GM12878 (cell line): Measurements from ENCODE around the gene SV2B. TPM values are rescaled to one million over a fixed set of nuclear protein-coding genes. Genes with fewer than 3 reads are reported as not detected.
"Not testable (repeated sequence)": the region's sequence is repeated elsewhere in the genome, so short reads cannot be mapped to it uniquely, and the experiment has no call there.

ENCODE experiments used
- ATAC-seq: fragments of 200-7000 bp; cut with Tn5 transposase; 3 replicates; pipeline ENCODE4 v1.9.1; 2020; ENCODE audit warnings: mild to moderate bottlenecking, moderate library complexity
- BruUV-seq: library from RNA; stranded (reverse); fragments of 400-500 nt; replicated peaks from 2 replicates; lab custom pipeline; 2021; lab: Mats Ljungman, UMichigan
- CTCF ChIA-PET: fragments of 300-600 bp; sonication (Branson Sonifier 250); formaldehyde crosslinking; extraction: SDS; loops from one replicate; lab custom pipeline; 2021; ENCODE audit warnings: inconsistent platforms; lab: Yijun Ruan, JAX
- POLR2A ChIA-PET: fragments of 350-600 bp; formaldehyde crosslinking; extraction: SDS; loops from one replicate; lab custom pipeline; 2021; ENCODE audit warnings: inconsistent platforms; lab: Charles Lee
- RAD21 ChIA-PET: fragments of 300-600 bp; sonication (Branson Sonifier 250); formaldehyde crosslinking; loops from one replicate; lab custom pipeline; 2023; ENCODE audit warnings: antibody characterized with exemption; ENCODE audit not compliant: unreplicated experiment; lab: Charles Lee
- SMC1A ChIA-PET: fragments of 300-600 bp; sonication (Branson Sonifier 250); formaldehyde crosslinking; loops from one replicate; lab custom pipeline; 2023; ENCODE audit not compliant: unreplicated experiment, uncharacterized antibody; lab: Charles Lee
- DNase-seq: peaks from one replicate; pipeline ENCODE4 v3.0.0-alpha.2; 2011; ENCODE audit warnings: low read depth, low spot score
- FAIRE-seq: peaks from 3 replicates; lab custom pipeline; 2011; peaks lifted over from hg19 to GRCh38; lab: Jason Lieb, UNC
- H2AFZ ChIP-seq: 2 replicates; pipeline ENCODE4 v1.6.0; 2011; ENCODE audit warnings: low read depth, low read length, control low read depth; ENCODE audit not compliant: control insufficient read depth
- H3K27ac ChIP-seq: 2 replicates; pipeline ENCODE4 v1.5.1; 2011; ENCODE audit warnings: control low read depth; ENCODE audit not compliant: control insufficient read depth, insufficient read depth
- H3K27me3 ChIP-seq, 2 experiments: replicated peaks in 1 of 2; 2 replicates each; pipeline versions ENCODE4 v1.6.0 to v1.6.1; 2011; ENCODE audit warnings: low read length in 1 of 2; ENCODE audit not compliant: control insufficient read depth in 2 of 2, insufficient read depth in 2 of 2
- H3K36me3 ChIP-seq, 2 experiments: 2 replicates each; pipeline ENCODE4 v1.5.1; 2011; ENCODE audit warnings: low read length in 1 of 2; ENCODE audit not compliant: control insufficient read depth in 2 of 2, insufficient read depth in 2 of 2
- H3K4me1 ChIP-seq: 2 replicates; pipeline ENCODE4 v1.6.1; 2011; ENCODE audit warnings: mild to moderate bottlenecking, low read length, moderate library complexity, mixed read lengths; ENCODE audit not compliant: control insufficient read depth, insufficient read depth
- H3K4me2 ChIP-seq: 2 replicates; pipeline ENCODE4 v1.6.0; 2011; ENCODE audit warnings: control low read depth; ENCODE audit not compliant: control insufficient read depth, insufficient read depth
- H3K4me3 ChIP-seq: fragments of 200-600 bp; sonication (generic); 2 replicates; pipeline ENCODE4 v1.5.1; 2016
- H3K79me2 ChIP-seq: 2 replicates; pipeline ENCODE4 v1.6.0; 2011; ENCODE audit warnings: low read length; ENCODE audit not compliant: control insufficient read depth, insufficient read depth
- H3K9ac ChIP-seq: 2 replicates; pipeline ENCODE4 v1.8.0; 2011; ENCODE audit warnings: low read length, control low read depth, mixed read lengths; ENCODE audit not compliant: control insufficient read depth, insufficient read depth
- H3K9me3 ChIP-seq: replicated peaks from 3 replicates; pipeline ENCODE4 v1.5.1; 2011; ENCODE audit warnings: mild to moderate bottlenecking, low read length; ENCODE audit not compliant: control insufficient read depth, insufficient read depth
- H4K20me1 ChIP-seq: 2 replicates; pipeline ENCODE4 v1.6.0; 2011; ENCODE audit not compliant: control insufficient read depth, insufficient read depth
- ASH2L ChIP-seq: fragments of 300-600, 200-600 bp; sonication (generic); IDR thresholded peaks from 2 replicates; pipeline ENCODE4 v1.6.1; 2017; ENCODE audit warnings: low read depth, mild to moderate bottlenecking, borderline replicate concordance
- CEBPB ChIP-seq, 2 experiments: fragments of 150-350 bp in 1 of 2; IDR thresholded peaks; 2 replicates each; pipeline ENCODE4 v1.6.1; 2012 to 2014; ENCODE audit warnings: low read depth in 2 of 2, low read length in 2 of 2, borderline replicate concordance in 1 of 2, inconsistent platforms in 1 of 2
- CHD2 ChIP-seq: IDR thresholded peaks from 2 replicates; pipeline ENCODE4 v1.6.1; 2011; ENCODE audit warnings: low read depth, low read length, improper control_type of control experiment, borderline replicate concordance
- MYC ChIP-seq: IDR thresholded peaks from 2 replicates; pipeline ENCODE4 v1.6.1; 2011; ENCODE audit warnings: mild to moderate bottlenecking, low read length, moderate library complexity, inconsistent platforms; ENCODE audit not compliant: insufficient read depth, insufficient replicate concordance, insufficient read length, severe bottlenecking
- NFXL1 ChIP-seq: fragments of 450-650 bp; IDR thresholded peaks from 2 replicates; pipeline ENCODE4 v1.6.1; 2017; ENCODE audit warnings: antibody characterized with exemption, mild to moderate bottlenecking, borderline replicate concordance
- PAX5 ChIP-seq: IDR thresholded peaks from 2 replicates; pipeline ENCODE4 v1.6.1; 2011; ENCODE audit warnings: low read depth, low read length, borderline replicate concordance
- RFX5 ChIP-seq: IDR thresholded peaks from 2 replicates; pipeline ENCODE4 v1.6.1; 2011; ENCODE audit warnings: low read depth, low read length, improper control_type of control experiment
- TCF12 ChIP-seq: IDR thresholded peaks from 2 replicates; pipeline ENCODE4 v1.6.1; 2011; ENCODE audit warnings: low read depth, mild to moderate bottlenecking, low read length
- TCF3 ChIP-seq: IDR thresholded peaks from 2 replicates; pipeline ENCODE4 v1.6.1; 2012; ENCODE audit warnings: low read depth, mild to moderate bottlenecking, low read length, borderline replicate concordance; ENCODE audit not compliant: insufficient read depth
- WGBS: methylation state at CpG from one replicate; pipeline ENCODE4 v1.1.6; 2016; ENCODE audit warnings: low lambda C conversion rate; ENCODE audit not compliant: insufficient replicate concordance, insufficient coverage; ENCODE audit errors: missing lambda C conversion rate; 5-methylcytosine and 5-hydroxymethylcytosine counted together
- in situ Hi-C: fragments of 300-500 bp; cut with MboI; formaldehyde crosslinking; loops from 9 replicates; pipeline ENCODE4 v1.14.3; 2018; ENCODE audit warnings: mixed read lengths
- intact Hi-C: fragments of 100-400 bp; cut with micrococcal nuclease; formaldehyde crosslinking; loops from one replicate; pipeline ENCODE4 v1.14.2; 2022; ENCODE audit not compliant: unreplicated experiment
- polyA plus RNA-seq, 11 experiments: library from polyadenylated mRNA; depleted of rRNA in 4 of 11; unstranded in 6 of 11; stranded (reverse) in 5 of 11; fragments of >200 nt; fragmentation: Nextera tagmentation in 4 of 11; fragmentation: Illumina TruSeq in 1 of 11; extraction: Ambion mirVana in 4 of 11; extraction: Trizol in 1 of 11; gene quantifications; 1 replicate in 1 of 11; 2 replicates in 10 of 11; pipeline versions ENCODE4 v1.2.1 to v1.2.3, GENCODE V29; 2011 to 2016; ENCODE audit warnings: inconsistent platforms in 2 of 11, missing spikeins in 2 of 11, low read depth in 1 of 11
- total RNA-seq, 4 experiments: library from RNA; depleted of rRNA in 3 of 4; stranded (reverse); fragments of >200 nt in 3 of 4; fragmentation: Illumina TruSeq in 1 of 4; extraction: Trizol in 1 of 4; gene quantifications; 2 replicates each; pipeline versions ENCODE4 v1.2.1 to v1.2.3, GENCODE V29; 2013 to 2021

The SV2B gene
- total and polyA plus RNA-seq, 10 of the 15 experiments (the other 5 are each of a cell fraction or from before 2014, with no cell fraction given) = 0.03 to 1.7 (median 1.3) TPM

DNA sequence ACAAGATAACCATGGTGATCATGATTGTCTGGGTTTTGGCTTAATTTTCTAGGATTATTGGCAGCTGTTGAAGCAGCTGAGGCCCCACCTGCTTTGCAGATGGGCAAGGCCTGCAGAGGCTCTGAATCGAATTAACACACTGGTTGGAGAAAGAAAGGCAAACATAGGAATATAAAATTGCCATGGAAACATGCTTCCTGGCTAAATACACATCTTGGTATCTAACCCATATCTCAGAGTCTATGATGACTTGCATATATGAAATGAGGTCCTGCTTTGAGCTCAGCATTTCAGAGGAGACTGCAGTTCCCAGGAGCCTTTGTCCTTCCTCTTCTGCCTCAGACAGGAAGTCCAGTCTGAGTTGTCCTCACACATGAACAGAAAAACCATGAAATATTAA, 24.3 kb upstream of the SV2B start:
- no peaks in the 10 kb centered on the region for H4K20me1 ChIP-seq

GRCh38 chr15:91077029-91077428, 23.0 kb upstream of the SV2B start:
- CTCF ChIA-PET = interaction anchor here (1.4 kb wide), 1 partner anchor 195 kb away, joined by 3 read pairs; no protein-coding TSS in a partner anchor
- no TSS peak for BruUV-seq
- Histone ChIP-seq H3K4me3 (no peak overlapping the region), H3K9me3 (no peaks in the 10 kb centered on the region), H2AFZ (no peak overlapping the region), H3K4me2 (no peak overlapping the region), H3K36me3 (no peaks in the 10 kb centered on the region), H3K4me1 (no peaks in the 10 kb centered on the region), H3K27ac (no peak overlapping the region), H3K27me3 (no peaks in the 10 kb centered on the region), H3K9ac (no peak overlapping the region), H4K20me1 (no peaks in the 10 kb centered on the region), H3K79me2 (no peaks in the 10 kb centered on the region)
- POLR2A ChIA-PET = no interaction called here
- SMC1A ChIA-PET = interaction anchor here (1.3 kb wide), 1 partner anchor 9 kb away, joined by 3 read pairs; no protein-coding TSS in a partner anchor
- RAD21 ChIA-PET = no interaction called here
- FAIRE-seq (no peak), ATAC-seq (no peak), DNase-seq (no peak)
- in situ Hi-C loops (no loop called here), intact Hi-C loops (no loop called here)
- no peak for TF ChIP-seq TCF12
- TF ChIP-seq CEBPB (IDR thresholded peaks at IDR 0.05; ENCODE audit: borderline replicate concordance in 1 of 2, low read depth in 2 of 2, low read length in 2 of 2) = no peak
- no peak for TF ChIP-seq RFX5
- TF ChIP-seq MYC = no peak
- TF ChIP-seq CHD2 = no peak
- no peak for TF ChIP-seq TCF3
- TF ChIP-seq PAX5 = no peak

More for the DNA sequence above, 24.3 kb upstream of the SV2B start:
- Histone ChIP-seq H3K4me2 (no peak overlapping the region), H3K27me3 (no peaks in the 10 kb centered on the region), H3K4me3 (no peak overlapping the region), H3K27ac (no peak overlapping the region), H2AFZ (no peak overlapping the region), H3K36me3 (no peaks in the 10 kb centered on the region), H3K4me1 (no peaks in the 10 kb centered on the region), H3K9ac (no peak overlapping the region), H3K9me3 (no peaks in the 10 kb centered on the region), H3K79me2 (no peaks in the 10 kb centered on the region)
- POLR2A ChIA-PET = interaction anchor here (0.6 kb wide), 1 partner anchor 31 kb away, joined by 3 read pairs; no protein-coding TSS in a partner anchor
- WGBS = 0% methylated on average over 1 of the region's 1 CpG
- no peak for FAIRE-seq
- BruUV-seq = no TSS peak
- SMC1A ChIA-PET = interaction anchor here (0.6 kb wide), 2 partner anchors 210 to 414 kb away, joined by 3 to 4 read pairs; no protein-coding TSS in a partner anchor
- CTCF ChIA-PET = interaction anchor here (1.2 kb wide), 1 partner anchor 10 kb away, joined by 3 read pairs; no protein-coding TSS in a partner anchor
- ATAC-seq = no peak
- in situ Hi-C loops = no loop called here
- intact Hi-C loops = no loop called here
- RAD21 ChIA-PET = no interaction called here
- TF ChIP-seq ASH2L (no peak), NFXL1 (no peak)
- no peak for DNase-seq

DNA sequence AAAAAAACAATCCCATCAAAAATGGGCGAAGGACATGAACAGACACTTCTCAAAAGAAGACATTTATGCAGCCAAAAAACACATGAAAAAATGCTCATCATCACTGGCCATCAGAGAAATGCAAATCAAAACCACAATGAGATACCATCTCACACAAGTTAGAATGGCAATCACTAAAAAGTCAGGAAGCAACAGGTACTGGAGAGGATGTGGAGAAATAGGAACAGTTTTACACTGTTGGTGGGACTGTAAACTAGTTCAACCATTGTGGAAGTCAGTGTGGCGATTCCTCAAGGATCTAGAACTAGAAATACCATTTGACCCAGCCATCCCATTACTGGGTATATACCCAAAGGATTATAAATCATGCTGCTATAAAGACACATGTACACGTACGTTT, 6.2 kb upstream of the SV2B start:
- intact Hi-C loops, H3K4me2 ChIP-seq, DNase-seq, RAD21 ChIA-PET, ATAC-seq, FAIRE-seq, SMC1A ChIA-PET, POLR2A ChIA-PET, in situ Hi-C loops, H3K27ac ChIP-seq, H3K36me3 ChIP-seq, H2AFZ ChIP-seq, H3K4me3 ChIP-seq, BruUV-seq, H3K79me2 ChIP-seq, H3K27me3 ChIP-seq, H3K9me3 ChIP-seq, H3K4me1 ChIP-seq, H4K20me1 ChIP-seq, H3K9ac ChIP-seq: not testable (repeated sequence)
- WGBS = 40% methylated on average over 4 of the region's 4 CpGs
- CTCF ChIA-PET = interaction anchor here (0.6 kb wide), 1 partner anchor 9 kb away, joined by 4 read pairs; no protein-coding TSS in a partner anchor
